Activated CD8-positive, alpha-beta memory T cell treated with anti-CD3 and anti-CD28 coated beads, Interleukin-2, amount 10 ng/mL, durations not matched to agents 7 days and 5 days (primary cell): ENCODE measurements around the gene MACIR. TPM values are rescaled to one million over a fixed set of nuclear protein-coding genes. Genes with fewer than 3 reads are reported as not detected.
"Not testable (repeated sequence)": the region's sequence is repeated elsewhere in the genome, so short reads cannot be mapped to it uniquely, and the experiment has no call there.

Source experiments
- ATAC-seq: fragments of 150-1000 bp; cut with Tn5 transposase; one replicate; pipeline ENCODE4 v1.10.0; 2021; ENCODE audit warnings: moderate library complexity
- CTCF ChIA-PET: fragments of 350-600 bp; sonication (Branson Sonifier 250); formaldehyde crosslinking; loops from one replicate; lab custom pipeline; 2021; ENCODE audit warnings: antibody characterized with exemption; lab: Charles Lee
- DNase-seq: peaks from one replicate; pipeline ENCODE4 v3.0.0-alpha.2; 2020
- H3K27ac Mint-ChIP-seq: one replicate; pipeline ENCODE4 v1.8.0; 2021; ENCODE audit warnings: mild to moderate bottlenecking, mixed read lengths
- H3K27me3 Mint-ChIP-seq: one replicate; pipeline ENCODE4 v1.8.0; 2021; ENCODE audit warnings: mixed read lengths
- H3K36me3 Mint-ChIP-seq: one replicate; pipeline ENCODE4 v1.8.0; 2021; ENCODE audit warnings: mild to moderate bottlenecking, mixed read lengths
- H3K4me1 Mint-ChIP-seq: one replicate; pipeline ENCODE4 v1.8.0; 2021; ENCODE audit warnings: mixed read lengths
- H3K4me3 Mint-ChIP-seq: one replicate; pipeline ENCODE4 v1.8.0; 2021; ENCODE audit warnings: mild to moderate bottlenecking, moderate library complexity, mixed read lengths
- H3K9me3 Mint-ChIP-seq: one replicate; pipeline ENCODE4 v1.8.0; 2022; ENCODE audit warnings: low read depth, mixed read lengths
- total RNA-seq, 2 experiments: library from RNA; stranded (reverse); gene quantifications; one replicate each; pipeline ENCODE4 v1.2.3, GENCODE V29; 2021

The MACIR gene
- 1 to 10 TPM; 6.4 to 9.5 TPM for total RNA-seq

- Mint-ChIP-seq H3K4me1 (peaks cover 26% of the 10 kb centered on the region), H3K9me3 (no peaks in the 10 kb centered on the region), H3K4me3 (peak within 1 kb of the TSS; percentile 82), H3K36me3 (no peaks in the 10 kb centered on the region), H3K27me3 (peaks cover 14% of the 10 kb centered on the region), H3K27ac (peak within 1 kb of the TSS; percentile 78)
- DNase-seq = peak; percentile 98
- peak; percentile 96 for ATAC-seq
- CTCF ChIA-PET = interaction anchor here (0.8 to 2.1 kb wide), 13 partner anchors 10 to 217 kb away, joined by 3 to 7 read pairs (median 4); no protein-coding TSS in a partner anchor
Measured at GRCh38 chr5:103258368-103258956, at the start of gene MACIR. Gene MACIR, plus strand, starts transcription at chr5:103258763. Its CDS starts 17,157 bp downstream, at chr5:103275920.

- DNase-seq = no peak
- no peaks in the 10 kb centered on the region for H3K27me3 Mint-ChIP-seq
- H3K27ac Mint-ChIP-seq = no peak overlapping the region
- H3K4me3 Mint-ChIP-seq = no peak overlapping the region
- CTCF ChIA-PET = no interaction called here
- H3K9me3 Mint-ChIP-seq = no peaks in the 10 kb centered on the region
- ATAC-seq = no peak
- H3K36me3 Mint-ChIP-seq = peaks cover 24% of the 10 kb centered on the region
- peaks cover 31% of the 10 kb centered on the region for H3K4me1 Mint-ChIP-seq
Measured at GRCh38 chr5:103209065-103209464, 49.5 kb upstream of the MACIR start.

GRCh38 chr5:103210952-103211351 is 47.6 kb upstream of the MACIR start:
- Mint-ChIP-seq H3K4me3 (no peak overlapping the region), H3K36me3 (peaks cover 13% of the 10 kb centered on the region), H3K27me3 (no peaks in the 10 kb centered on the region), H3K9me3 (no peaks in the 10 kb centered on the region), H3K27ac (peak overlapping the region; percentile 54), H3K4me1 (peaks cover 33% of the 10 kb centered on the region)
- no peak for DNase-seq
- no peak for ATAC-seq
- CTCF ChIA-PET = interaction anchor here (1.1 to 1.5 kb wide), 2 partner anchors 13 to 14 kb away, joined by 4 to 5 read pairs; no protein-coding TSS in a partner anchor

- Mint-ChIP-seq H3K27me3 (no peaks in the 10 kb centered on the region), H3K36me3 (peaks cover 10% of the 10 kb centered on the region), H3K4me3 (peak overlapping the region; percentile 56), H3K4me1 (peaks cover 37% of the 10 kb centered on the region), H3K27ac (peak overlapping the region; percentile 89), H3K9me3 (no peaks in the 10 kb centered on the region)
- CTCF ChIA-PET = interaction anchor here (0.9 to 1.1 kb wide), 4 partner anchors 12 to 99 kb away, joined by 3 to 4 read pairs (median 3); no protein-coding TSS in a partner anchor
- DNase-seq (no peak), ATAC-seq (peak; percentile 75)
Measured at GRCh38 chr5:103211576-103212561, 46.7 kb upstream of the MACIR start.

- Mint-ChIP-seq H3K36me3 (peaks cover 12% of the 10 kb centered on the region), H3K27ac (no peak overlapping the region), H3K4me1 (peaks cover 18% of the 10 kb centered on the region), H3K4me3 (no peak overlapping the region), H3K27me3 (no peaks in the 10 kb centered on the region), H3K9me3 (no peaks in the 10 kb centered on the region)
- CTCF ChIA-PET = interaction anchor here (1.1 to 2.4 kb wide), 5 partner anchors 8 to 96 kb away, joined by 3 to 8 read pairs (median 5); partner anchors contain the start of genes GIN1 and PPIP5K2
- no peak for ATAC-seq
- DNase-seq = no peak
Measured at GRCh38 chr5:103216137-103216536, 42.4 kb upstream of the MACIR start.

GRCh38 chr5:103216697-103217096 is 41.9 kb upstream of the MACIR start:
- no peak for DNase-seq
- Mint-ChIP-seq H3K4me3 (no peak overlapping the region), H3K36me3 (peaks cover 12% of the 10 kb centered on the region), H3K27ac (no peak overlapping the region), H3K4me1 (peaks cover 13% of the 10 kb centered on the region), H3K9me3 (no peaks in the 10 kb centered on the region), H3K27me3 (no peaks in the 10 kb centered on the region)
- CTCF ChIA-PET = interaction anchor here (1.1 to 2.4 kb wide), 6 partner anchors 8 to 96 kb away, joined by 3 to 8 read pairs (median 4); partner anchors contain the start of genes GIN1, MACIR and PPIP5K2
- ATAC-seq = no peak

GRCh38 chr5:103217101-103217500 is 41.5 kb upstream of the MACIR start:
- DNase-seq (no peak), ATAC-seq (no peak)
- CTCF ChIA-PET = interaction anchor here (1.1 to 2.4 kb wide), 5 partner anchors 15 to 97 kb away, joined by 3 to 5 read pairs (median 4); partner anchors contain the start of genes GIN1, MACIR and PPIP5K2
- Mint-ChIP-seq H3K4me3 (no peak overlapping the region), H3K27me3 (no peaks in the 10 kb centered on the region), H3K36me3 (peaks cover 10% of the 10 kb centered on the region), H3K27ac (no peak overlapping the region), H3K4me1 (peaks cover 9% of the 10 kb centered on the region), H3K9me3 (no peaks in the 10 kb centered on the region)

GRCh38 chr5:103218164-103218563 is 40.4 kb upstream of the MACIR start:
- Mint-ChIP-seq H3K4me1 (peaks cover 6% of the 10 kb centered on the region), H3K27ac (no peak overlapping the region), H3K9me3 (no peaks in the 10 kb centered on the region), H3K4me3 (no peak overlapping the region), H3K27me3 (no peaks in the 10 kb centered on the region), H3K36me3 (peaks cover 8% of the 10 kb centered on the region)
- CTCF ChIA-PET = interaction anchor here (1.3 kb wide), 1 partner anchor 40 kb away, joined by 4 read pairs; the partner anchor contains the start of gene MACIR
- no peak for DNase-seq
- no peak for ATAC-seq

GRCh38 chr5:103219074-103219473 is 39.5 kb upstream of the MACIR start:
- not testable (repeated sequence) for H3K4me3 Mint-ChIP-seq, H3K9me3 Mint-ChIP-seq, H3K27me3 Mint-ChIP-seq

GRCh38 chr5:103223031-103223955 is 35.3 kb upstream of the MACIR start:
- H3K27me3 Mint-ChIP-seq = peaks cover 32% of the 10 kb centered on the region
- no peaks in the 10 kb centered on the region for H3K9me3 Mint-ChIP-seq
- H3K4me3 Mint-ChIP-seq = no peak overlapping the region
- peaks cover 7% of the 10 kb centered on the region for H3K4me1 Mint-ChIP-seq
- H3K36me3 Mint-ChIP-seq = peaks cover 8% of the 10 kb centered on the region
- H3K27ac Mint-ChIP-seq = no peak overlapping the region
- CTCF ChIA-PET = interaction anchor here (1.0 to 3.4 kb wide), 9 partner anchors 10 to 542 kb away, joined by 3 to 17 read pairs (median 4); partner anchors contain the start of gene MACIR
- no peak for ATAC-seq
- no peak for DNase-seq

More at GRCh38 chr5:103219074-103219473, 39.5 kb upstream of the MACIR start:
- H3K4me1 Mint-ChIP-seq, H3K36me3 Mint-ChIP-seq, DNase-seq, CTCF ChIA-PET, H3K27ac Mint-ChIP-seq, ATAC-seq: not testable (repeated sequence)

- DNase-seq (peak; percentile 73), ATAC-seq (peak; percentile 97)
- peaks cover 41% of the 10 kb centered on the region for H3K27me3 Mint-ChIP-seq
- no peak overlapping the region for H3K27ac Mint-ChIP-seq
- H3K36me3 Mint-ChIP-seq = peaks cover 5% of the 10 kb centered on the region
- H3K9me3 Mint-ChIP-seq = no peaks in the 10 kb centered on the region
- peaks cover 9% of the 10 kb centered on the region for H3K4me1 Mint-ChIP-seq
- no peak overlapping the region for H3K4me3 Mint-ChIP-seq
- CTCF ChIA-PET = interaction anchor here (0.6 to 3.4 kb wide), 28 partner anchors 9 to 686 kb away, joined by 3 to 17 read pairs (median 4); partner anchors contain the start of gene MACIR
Measured at GRCh38 chr5:103224118-103224893, 34.3 kb upstream of the MACIR start.
